GM18499 (cell line): Measurements from ENCODE around the gene CHCHD4.

Experiments
- ATAC-seq: cut with Tn5 transposase; IDR thresholded peaks from one replicate; pipeline ENCODE4 v1.9.1; 2021; ENCODE audit warnings: moderate number of reproducible peaks; ENCODE audit not compliant: insufficient read depth, unreplicated experiment

CHCHD4 gene

GRCh38 chr3:14150491-14151230 is 26.0 kb upstream of the CHCHD4 start:
- ATAC-seq: no peak

DNA sequence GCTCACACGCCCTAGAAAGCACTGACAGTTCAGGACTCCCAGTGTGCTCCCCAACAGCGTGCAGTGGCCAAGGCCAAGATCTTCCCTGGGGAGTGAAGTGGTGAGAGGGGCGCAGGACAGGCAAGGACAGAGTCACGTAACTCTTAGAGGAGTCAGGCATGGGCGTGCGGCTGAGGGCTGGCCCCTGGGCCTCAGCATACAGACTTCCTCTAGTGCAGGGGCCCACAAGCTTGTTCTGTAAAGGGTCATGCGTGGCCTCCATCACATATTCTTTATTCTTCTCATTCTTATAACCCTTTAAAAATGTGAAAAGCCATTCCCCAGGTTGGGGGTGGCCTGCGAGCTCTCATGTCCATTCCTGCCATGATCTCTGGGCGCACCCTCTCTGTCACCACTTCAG is 25.4 kb upstream of the CHCHD4 start:
- ATAC-seq: no peak

DNA sequence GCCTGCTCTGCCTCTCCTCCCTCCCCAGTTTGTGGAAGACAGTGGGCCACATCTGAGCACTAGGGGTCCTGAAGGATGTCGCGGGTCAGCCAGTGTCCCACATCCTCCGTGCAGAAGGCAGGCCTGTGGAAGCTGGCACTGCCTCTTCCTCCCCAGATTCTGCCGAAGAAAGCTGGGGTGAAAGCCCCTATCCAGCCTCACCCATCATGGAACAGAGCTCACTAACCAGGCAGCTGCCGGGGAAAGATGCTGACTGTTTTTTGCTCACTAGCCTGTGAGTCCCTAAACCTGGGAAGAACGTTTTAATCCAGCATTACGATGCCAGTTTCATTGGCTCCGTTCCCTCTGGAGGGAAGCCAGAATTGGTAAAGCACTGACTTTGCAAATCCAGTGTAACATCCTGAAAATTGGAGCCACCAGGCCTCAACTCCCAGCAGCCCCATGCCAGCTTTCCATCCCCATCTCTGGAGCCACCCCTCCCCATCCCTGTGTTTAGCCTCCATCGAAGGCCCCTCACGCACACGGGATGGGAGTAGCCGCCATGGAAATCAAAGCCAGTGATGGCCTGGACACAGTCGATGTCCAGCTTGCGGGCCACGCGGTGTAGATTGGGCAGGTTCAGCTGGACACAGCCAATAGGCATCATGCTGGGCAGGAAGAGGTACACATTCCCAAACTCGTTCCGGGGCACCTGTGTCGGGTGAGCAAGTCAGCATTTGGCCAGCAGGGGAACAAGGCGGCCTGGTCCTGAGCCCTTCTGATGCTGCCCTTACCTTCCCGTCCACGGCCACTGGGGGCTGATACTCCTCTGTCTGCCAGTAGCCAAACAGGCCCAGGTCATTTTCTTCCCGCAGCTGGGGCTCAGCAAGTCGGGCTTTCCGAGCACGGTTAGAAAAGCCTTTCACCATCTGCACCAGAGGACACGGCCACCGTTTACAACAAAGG is 23.6 kb upstream of the CHCHD4 start:
- ATAC-seq: no peak

DNA sequence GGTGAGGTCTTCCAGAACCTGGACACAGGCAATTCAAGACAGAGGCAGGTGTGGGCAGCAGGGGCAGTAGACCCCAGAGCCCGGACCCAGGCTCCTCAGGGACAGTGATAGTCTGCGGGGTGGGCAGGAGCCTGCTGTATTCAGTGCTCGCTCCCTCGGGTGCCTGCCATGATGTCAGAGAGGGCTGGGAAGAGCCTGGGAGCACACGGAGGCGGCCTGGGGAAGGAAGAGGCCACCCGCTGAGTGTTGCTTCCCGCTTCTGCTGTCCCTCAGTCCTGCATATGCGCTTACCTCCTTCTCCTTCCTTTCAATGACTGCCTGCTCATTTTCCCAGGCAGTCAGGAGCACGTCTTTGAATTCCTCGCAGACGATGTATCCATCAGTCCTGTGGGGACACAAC is 22.9 kb upstream of the CHCHD4 start:
- ATAC-seq: no peak

GRCh38 chr3:14147066-14147435 is 22.4 kb upstream of the CHCHD4 start:
- no peak for ATAC-seq

DNA sequence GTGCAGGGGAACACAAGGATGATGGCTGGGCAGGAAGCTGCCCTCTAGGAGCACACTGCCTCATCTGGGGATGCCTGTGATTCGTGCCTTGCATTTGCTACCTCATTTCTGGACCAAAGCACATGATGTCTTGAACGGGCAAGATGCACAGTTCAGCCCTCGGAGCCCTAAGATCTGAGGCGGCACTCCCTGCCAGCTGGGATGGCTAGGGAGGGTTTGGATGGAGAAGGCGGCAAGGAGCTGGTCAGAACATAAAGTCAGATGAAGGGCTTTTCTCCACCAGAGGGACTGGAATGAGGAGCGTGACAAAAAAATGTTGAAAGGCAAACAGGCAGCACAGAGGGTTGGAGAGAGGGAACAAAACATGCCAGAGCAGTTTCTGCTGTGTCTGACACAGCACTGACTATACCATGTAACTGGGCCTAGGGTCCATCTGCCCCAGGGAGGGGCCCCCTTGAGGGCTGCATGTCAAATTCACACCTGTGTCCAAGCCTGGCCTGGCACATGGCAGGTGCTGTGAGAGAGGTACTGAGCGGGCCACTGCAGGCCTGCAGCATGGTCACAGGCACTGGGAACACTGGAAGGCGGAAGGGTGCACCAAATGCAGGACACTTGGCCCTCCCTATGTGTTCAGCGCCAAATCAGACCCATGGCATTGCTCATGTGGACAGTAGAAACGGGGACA is 21.9 kb upstream of the CHCHD4 start:
- no peak for ATAC-seq

- no peak for ATAC-seq
Measured at GRCh38 chr3:14145670-14146380, 21.2 kb upstream of the CHCHD4 start.

GRCh38 chr3:14145236-14145635 is 20.6 kb upstream of the CHCHD4 start:
- ATAC-seq: no peak

DNA sequence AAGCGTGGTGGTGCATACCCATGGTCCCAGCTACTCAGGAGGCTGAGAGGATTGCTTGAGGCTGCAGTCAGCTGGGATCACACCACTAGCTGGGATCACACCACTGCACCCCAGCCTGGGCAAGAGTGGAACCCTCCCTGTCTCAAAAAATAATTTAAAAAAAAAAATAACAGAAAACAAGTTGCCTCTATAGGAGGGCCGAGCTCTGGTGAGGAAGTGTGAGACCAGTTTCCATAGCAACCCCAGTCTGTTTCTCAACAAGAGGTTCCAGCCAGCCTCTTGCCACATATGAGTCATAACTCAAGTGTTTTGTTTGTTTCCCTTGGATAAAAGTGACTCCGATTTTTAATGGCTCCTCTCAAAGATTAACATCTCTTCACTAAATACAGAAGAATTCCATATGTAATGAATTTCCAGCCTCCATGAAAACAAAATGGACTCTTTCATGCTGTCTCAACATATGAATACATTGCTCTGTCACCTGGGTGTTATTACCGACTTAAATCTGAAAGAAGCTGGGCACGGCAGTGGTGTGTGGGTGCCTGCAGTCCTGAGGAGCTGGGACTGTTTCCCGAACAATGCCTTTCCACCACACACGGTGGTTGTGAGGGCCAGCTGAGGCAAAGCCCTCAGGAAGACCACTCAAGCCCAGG is 19.9 kb upstream of the CHCHD4 start:
- peak; percentile 95 for ATAC-seq

DNA sequence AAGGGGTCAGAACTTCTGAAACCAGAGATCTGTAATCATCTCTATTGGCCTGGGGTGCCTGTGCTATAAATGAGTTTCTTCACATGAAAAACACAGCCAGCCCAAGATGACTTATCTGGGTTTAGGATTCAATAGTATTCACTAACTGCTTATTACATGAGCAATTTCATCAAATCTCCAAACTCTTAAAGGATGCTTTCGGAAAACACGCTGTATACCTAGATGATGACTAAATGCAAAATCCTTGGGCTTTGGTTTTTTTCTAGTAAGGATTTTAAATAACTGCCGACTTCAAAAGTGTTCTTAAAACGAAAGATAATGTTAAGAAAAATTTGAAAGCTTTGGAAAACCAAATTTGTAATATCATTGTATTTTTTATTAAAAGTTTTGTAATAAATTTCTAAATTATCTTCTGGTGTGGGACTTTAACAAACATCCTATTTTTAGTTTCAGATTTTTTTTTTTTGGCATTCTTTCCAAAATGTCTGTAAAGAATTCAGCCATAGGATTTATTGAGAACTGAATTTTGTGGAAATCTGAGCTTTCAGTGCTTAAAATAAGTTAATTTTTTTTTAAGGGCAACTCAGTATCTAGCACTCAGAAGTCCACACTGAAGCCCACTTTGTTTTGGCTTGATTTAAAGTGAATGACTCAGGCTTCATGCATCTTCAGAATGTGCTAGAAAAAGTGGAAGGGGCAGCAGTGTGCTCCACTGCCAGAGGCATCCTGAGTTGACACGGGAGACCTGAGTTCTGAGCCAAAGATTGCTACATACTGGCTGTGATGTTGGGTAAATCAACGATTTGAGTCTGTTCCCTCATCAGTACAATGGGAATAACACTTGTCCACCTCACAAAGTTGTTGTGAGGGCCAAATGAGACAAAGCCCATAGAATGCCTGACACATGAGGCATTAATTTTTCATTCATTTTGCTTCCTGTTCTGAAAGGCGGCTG is 18.9 kb upstream of the CHCHD4 start:
- no peak for ATAC-seq

- no peak for ATAC-seq
Measured at GRCh38 chr3:14142567-14143270, 18.0 kb upstream of the CHCHD4 start.

DNA sequence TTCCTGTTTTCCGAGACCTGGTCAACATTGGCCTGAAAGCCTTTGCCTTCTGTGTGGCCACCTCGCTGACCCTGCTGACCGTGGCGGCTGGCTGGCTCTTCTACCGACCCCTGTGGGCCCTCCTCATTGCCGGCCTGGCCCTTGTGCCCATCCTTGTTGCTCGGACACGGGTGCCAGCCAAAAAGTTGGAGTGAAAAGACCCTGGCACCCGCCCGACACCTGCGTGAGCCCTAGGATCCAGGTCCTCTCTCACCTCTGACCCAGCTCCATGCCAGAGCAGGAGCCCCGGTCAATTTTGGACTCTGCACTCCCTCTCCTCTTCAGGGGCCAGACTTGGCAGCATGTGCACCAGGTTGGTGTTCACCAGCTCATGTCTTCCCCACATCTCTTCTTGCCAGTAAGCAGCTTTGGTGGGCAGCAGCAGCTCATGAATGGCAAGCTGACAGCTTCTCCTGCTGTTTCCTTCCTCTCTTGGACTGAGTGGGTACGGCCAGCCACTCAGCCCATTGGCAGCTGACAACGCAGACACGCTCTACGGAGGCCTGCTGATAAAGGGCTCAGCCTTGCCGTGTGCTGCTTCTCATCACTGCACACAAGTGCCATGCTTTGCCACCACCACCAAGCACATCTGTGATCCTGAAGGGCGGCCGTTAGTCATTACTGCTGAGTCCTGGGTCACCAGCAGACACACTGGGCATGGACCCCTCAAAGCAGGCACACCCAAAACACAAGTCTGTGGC is 17.1 kb upstream of the CHCHD4 start:
- no peak for ATAC-seq

DNA sequence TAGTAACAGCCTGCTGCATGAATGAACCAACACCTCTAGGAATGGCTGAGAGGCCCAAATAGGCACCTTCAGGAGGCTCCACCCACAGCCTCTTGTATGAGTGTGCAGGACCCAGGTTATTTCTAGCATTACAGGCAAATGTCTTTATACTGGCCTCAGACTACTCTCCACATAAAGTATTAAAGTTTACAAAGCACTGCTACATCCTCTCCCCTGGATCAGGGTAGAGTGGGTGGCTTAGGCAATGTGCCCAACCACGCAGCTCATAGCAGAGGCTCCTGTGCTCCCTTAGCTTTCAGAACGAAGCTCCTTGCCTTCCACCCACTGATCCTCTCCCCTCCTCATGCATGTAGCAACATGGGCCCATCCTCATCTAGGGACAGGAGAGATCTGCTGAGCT is 16.5 kb upstream of the CHCHD4 start:
- ATAC-seq: no peak

DNA sequence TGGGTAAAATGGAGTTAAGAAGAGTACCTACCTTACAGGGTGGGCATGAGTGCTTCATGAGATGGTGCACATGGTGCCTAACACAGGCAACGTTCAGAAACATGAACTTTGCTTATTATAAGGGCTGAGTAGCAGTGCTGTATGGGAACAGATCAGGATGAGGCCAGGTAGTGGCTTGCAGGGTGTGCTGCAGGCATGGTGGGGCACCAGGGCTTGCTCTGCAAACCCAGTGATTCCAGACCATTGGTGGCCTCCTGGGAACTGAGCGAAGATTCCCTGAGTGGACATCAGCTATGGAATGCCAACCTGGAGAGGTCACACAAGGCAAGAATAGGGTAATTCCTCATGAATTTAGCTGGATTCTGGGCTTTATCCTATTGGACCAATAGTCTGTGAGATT is 16.0 kb upstream of the CHCHD4 start:
- no peak for ATAC-seq

DNA sequence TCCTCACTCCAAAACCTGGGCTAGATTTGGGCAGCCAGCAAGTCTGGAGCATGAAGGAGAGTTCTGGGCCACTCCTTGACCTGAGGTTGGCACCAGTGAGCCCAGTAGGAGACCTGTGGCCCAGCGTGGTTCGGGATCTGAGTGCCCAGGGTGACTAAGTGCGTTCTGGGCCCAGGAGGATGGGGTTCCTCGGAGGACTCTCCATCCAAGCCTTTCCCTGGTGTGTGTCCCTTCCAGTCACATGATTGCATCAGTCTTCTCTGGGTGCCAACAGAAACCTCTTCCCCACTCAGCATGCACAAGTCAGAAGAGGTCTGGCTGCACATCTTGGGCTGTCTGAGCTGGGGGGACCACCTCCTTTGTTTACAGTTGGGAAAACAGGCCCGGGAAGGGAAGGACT is 15.1 kb upstream of the CHCHD4 start:
- no peak for ATAC-seq

DNA sequence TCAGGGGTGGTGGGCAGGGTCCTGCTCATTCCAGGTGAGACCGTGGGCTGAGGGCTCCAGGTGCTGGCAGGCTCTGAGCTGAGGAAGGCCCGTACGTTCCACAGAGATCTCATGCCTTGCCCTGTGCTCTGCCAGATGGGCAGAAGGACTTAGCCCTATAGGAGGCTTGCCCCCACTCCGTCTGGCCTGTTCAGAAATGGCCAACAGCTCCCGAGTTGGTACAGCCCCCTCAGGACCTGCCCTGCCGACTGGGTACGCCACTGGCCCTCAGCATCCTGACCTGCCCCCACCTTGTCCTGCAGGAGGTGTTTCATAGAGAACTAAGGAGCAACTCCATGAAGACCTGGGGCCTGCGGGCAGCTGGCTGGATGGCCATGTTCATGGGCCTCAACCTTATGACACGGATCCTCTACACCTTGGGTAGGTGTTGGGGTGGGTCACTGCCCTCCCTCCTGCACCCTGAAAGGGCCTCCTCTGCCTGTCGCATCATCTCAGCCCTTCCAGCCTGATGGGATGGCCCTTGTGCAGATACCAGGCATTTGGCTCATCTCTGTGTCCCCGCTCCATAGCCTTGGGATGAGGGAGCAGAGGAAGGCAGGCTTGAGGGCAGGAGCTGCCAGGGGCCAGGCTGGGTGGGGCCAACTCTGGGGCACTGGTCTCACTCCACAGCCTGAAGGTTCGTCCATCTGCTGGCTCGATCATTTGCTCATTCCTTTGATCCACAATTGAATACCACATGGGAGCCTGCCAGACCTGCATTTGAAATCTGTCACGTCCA is 14.4 kb upstream of the CHCHD4 start:
- no peak for ATAC-seq
